ENCODE measurements around the gene PDCD5.

- TF ChIP-seq CTCF (IDR thresholded peaks at IDR 0.05; ENCODE audit: insufficient read depth, low read length) (no peak), POLR2AphosphoS5 (IDR thresholded peaks at IDR 0.05; ENCODE audit: low read depth) (no peak), GABPA (IDR thresholded peaks at IDR 0.05; ENCODE audit: low read depth) (no peak), SPI1 (IDR thresholded peaks at IDR 0.05; ENCODE audit: borderline replicate concordance, low read depth) (no peak)
Observed at GRCh38 chr19:32606289-32606688, 25.3 kb downstream of the PDCD5 start.

Data from HL-60 (cell line).